ENCODE measurements around the gene TAC4.

The TAC4 gene

DNA sequence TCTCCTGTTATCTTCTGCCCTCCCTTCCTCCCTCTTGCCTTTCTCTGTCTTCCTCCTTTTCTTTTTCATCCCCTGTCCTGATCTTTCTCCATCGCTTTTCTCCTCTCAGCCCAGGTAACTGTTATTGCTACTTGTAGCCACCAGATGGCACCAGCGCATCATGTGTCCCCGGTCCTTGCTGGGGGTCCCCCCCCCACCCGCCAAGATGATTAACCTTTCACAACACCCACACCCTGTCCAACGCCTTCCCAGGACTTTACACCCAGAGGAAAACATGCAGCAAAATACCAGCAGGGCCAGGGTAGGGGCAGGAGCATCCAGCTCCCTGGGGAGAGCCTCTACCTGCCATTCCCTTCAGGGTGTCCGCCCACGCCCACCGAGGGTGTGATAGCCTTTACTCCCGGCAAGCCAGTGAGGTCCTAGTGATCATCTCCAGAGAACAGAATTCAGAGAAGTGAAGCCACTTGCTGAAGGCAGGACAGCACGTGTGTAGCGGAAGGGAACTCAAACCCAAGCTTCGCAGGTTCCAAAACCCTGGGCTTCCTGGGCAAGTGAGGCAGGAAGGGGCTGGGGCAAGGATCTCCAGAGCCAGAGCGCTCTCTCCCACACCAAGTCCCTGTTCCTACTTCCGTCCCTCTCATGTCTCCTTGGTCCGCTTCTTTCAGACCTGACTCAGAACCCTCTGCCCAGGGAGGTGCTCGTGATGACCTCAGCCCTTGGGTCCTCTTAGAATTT is 13.4 kb upstream of the TAC4 start:
- peak; percentile 92 for TF ChIP-seq CTCF (IDR thresholded peaks at IDR 0.05; ENCODE audit: low read depth, low read length)
- H3K4me3 ChIP-seq (ENCODE audit: low read depth, low read length), result no peak overlapping the region

DNA sequence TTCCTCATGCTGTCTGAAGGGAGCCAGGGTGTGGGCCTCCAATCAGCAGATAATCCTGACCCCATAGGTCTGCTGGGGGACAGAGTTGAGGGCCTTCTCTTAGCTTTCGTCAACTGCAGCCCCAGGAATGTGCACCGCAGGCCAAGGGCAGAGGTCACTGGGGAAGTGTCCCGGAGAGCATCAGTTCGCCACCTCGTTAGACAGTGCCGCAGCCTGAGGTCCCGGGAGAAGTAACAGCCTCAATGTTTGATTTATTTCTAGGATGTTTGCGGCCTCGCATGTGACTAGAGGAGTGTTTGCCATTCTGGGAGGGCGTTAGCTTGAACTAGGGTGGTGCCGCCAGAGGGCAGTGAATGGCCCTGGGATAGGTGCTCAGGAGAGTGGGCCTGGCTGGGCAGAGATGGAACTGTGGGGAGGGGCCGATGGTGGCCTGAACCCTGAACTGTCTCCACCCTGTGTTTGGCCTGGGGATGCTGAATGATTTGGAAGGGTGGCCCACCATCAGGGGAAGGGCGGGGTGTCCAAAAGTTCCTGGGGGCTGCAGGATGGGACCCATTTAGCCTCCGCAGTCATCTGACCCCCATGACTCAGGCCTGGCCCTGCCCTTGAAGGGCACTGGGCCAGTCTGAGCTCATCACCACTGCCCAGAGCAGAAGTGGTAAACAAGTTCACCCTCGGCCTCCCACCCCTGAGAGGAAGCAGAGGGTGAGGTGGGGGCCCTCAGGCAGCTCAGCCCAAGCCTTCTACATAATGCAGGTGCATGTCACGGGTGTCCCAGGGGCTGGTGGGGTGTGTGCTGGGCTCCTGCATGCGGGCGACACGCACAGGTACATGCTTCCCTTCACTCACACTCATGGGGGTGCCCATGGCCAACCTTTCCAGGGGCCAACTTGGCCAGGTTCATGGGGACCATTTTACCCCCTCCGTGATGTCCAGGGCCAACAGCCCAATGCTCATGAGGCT is 12.4 kb upstream of the TAC4 start:
- TF ChIP-seq CTCF (IDR thresholded peaks at IDR 0.05; ENCODE audit: low read depth, low read length), result 0 out of 2 replicates have a peak, but pooled peaks have one; percentile 3
- H3K4me3 ChIP-seq (ENCODE audit: low read depth, low read length), result no peak overlapping the region

- H3K4me3 ChIP-seq (ENCODE audit: low read depth, low read length), result no peak overlapping the region
- no peak for TF ChIP-seq CTCF (IDR thresholded peaks at IDR 0.05; ENCODE audit: low read depth, low read length)
Observed at GRCh38 chr17:49858796-49859195, 10.9 kb upstream of the TAC4 start.

DNA sequence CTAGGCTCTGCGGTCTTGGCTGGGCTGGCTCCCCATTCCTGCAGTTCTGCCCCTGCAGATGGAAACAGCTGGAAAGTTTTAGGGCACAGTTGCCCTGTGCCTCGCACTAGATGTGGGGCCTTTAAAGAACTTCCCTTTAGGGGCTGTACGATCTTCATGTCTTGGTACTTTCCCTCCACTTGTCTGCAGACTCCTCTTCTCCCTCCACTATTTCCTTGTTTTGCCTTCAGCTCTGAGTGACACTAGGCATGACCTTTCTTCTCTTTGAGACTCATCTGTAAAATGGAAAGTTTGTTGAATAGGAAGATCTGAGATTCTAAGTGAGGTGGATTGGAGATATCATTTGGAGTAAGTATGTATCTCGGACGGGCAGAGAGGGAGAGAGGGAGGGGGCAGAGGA is 6.3 kb upstream of the TAC4 start:
- no peak for TF ChIP-seq CTCF (IDR thresholded peaks at IDR 0.05; ENCODE audit: low read depth, low read length)

DNA sequence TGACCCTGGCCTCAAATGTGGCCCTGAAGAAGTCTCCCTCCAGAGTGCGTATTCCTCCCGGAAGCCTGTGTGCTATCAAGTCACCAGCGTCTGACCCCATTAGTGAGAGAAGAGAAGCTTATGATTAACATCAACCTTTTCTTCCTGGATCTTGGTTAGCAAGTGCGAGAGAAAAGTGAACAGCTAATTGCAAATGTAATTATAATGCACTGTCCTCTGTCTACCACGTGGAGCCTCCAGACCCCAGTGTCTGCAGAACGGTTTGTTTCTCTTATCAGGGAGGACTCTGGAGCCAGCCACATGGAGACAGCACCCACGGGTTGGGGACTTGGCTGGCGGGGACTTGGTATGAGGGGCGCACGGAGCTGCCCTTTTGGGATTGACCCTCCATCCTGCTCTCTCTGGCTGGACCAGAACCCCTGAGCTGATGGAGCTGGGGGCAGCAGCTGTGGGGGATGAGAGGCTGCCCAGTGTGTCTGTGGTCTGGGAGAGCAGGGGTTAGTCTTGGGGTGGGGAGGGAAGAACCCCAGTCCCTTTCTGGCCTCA is 5.7 kb upstream of the TAC4 start:
- no peak for TF ChIP-seq CTCF (IDR thresholded peaks at IDR 0.05; ENCODE audit: low read depth, low read length)
- no peak overlapping the region for H3K4me3 ChIP-seq (ENCODE audit: low read depth, low read length)

More for the DNA sequence above, 6.3 kb upstream of the TAC4 start:
- H3K4me3 ChIP-seq (ENCODE audit: low read depth, low read length), result no peak overlapping the region

DNA sequence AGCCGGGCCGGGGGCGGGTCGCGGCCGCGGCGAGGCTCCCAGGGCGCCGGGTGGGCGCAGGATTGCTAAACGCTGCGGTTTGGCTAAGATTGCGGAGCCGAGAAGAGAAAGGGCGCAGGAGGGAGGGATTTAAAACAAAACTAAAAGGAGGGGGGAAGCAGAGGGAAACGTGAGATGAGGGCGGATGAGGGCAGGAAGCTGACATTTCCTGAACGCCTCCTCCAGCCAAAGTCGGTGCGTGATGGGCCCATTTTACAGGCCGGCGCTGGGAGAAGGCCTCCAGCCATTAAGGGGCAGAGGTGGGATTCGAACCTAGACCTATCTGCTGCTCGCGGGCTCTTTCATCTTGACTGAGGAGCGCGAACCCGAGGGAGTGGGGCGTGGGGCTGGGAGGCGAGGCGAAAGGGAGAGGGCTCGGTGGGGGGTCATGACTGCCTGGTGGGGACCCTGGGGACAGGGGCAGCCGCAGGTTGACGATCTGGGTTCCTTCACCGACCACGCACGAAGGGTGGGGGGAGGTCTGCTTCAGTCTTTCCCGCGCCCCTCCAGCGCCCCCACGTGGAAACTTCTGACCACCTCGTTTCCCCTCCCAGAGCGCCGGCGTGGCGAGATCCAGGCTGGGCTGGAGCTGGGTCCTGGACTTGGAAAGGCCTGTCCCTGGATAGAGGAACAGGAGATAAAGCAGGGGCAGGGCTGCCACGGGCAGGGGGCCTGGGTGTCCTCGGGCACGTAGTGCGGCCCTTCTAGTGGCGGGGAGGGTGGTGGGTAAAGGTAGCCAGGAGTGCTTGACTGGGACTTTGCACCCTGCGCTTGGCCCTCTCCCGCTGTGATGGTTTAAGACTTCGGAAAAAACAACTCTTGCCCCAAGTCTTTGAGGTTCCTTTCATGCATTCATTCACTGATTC is 3.8 kb upstream of the TAC4 start:
- TF ChIP-seq CTCF (IDR thresholded peaks at IDR 0.05; ENCODE audit: low read depth, low read length), result peak; percentile 72
- H3K4me3 ChIP-seq (ENCODE audit: low read depth, low read length), result peak overlapping the region; percentile 62

Measured in WI38 (cell line).